H1 (cell line): ENCODE measurements around the gene DNAAF6. TPM values are rescaled to one million over a fixed set of nuclear protein-coding genes. Genes with fewer than 3 reads are reported as not detected.

Experiments used
- CHD2 ChIP-seq: IDR thresholded peaks from 2 replicates; pipeline ENCODE4 v1.6.1; 2012; ENCODE audit warnings: low read length, improper control_type of control experiment
- JUN ChIP-seq: IDR thresholded peaks from 2 replicates; pipeline ENCODE4 v1.6.1; 2011; ENCODE audit warnings: low read depth, mild to moderate bottlenecking, improper control_type of control experiment, low read length
- RBBP5 ChIP-seq: IDR thresholded peaks from 2 replicates; pipeline ENCODE4 v1.7.1; 2012; ENCODE audit warnings: low read depth, mild to moderate bottlenecking, inconsistent platforms, low read length, moderate library complexity, borderline replicate concordance
- TEAD4 ChIP-seq: IDR thresholded peaks from 2 replicates; pipeline ENCODE4 v1.6.1; 2012; ENCODE audit warnings: low read depth, low read length, inconsistent platforms, mixed read lengths
- polyA plus RNA-seq, 7 experiments: library from polyadenylated mRNA; depleted of rRNA in 3 of 7; stranded (reverse) in 5 of 7; unstranded in 2 of 7; fragments of >200 nt in 5 of 7; fragments of 200-250 nt in 2 of 7; gene quantifications; 1 replicate in 5 of 7; 2 replicates in 1 of 7; 4 replicates in 1 of 7; pipeline versions ENCODE4 v1.2.1 to v1.2.3, GENCODE V29; 2011 to 2013; ENCODE audit warnings: missing spikeins in 2 of 7, mixed read lengths in 2 of 7
- total RNA-seq: library from RNA; stranded (reverse); fragmentation: NEBNext Ultra II Directional; extraction: Animal tissue kit (Norgen Biotek cat#: 25700); gene quantifications from 2 replicates; pipeline ENCODE4 v1.2.1, GENCODE V29; 2021
- TF ChIP-seq, protein P1 (sequence below): fragments of 300-600 bp; sonication (generic); IDR thresholded peaks from 2 replicates; pipeline ENCODE4 v1.7.1; 2012; ENCODE audit warnings: low read length, moderate library complexity, mild to moderate bottlenecking, inconsistent platforms; ENCODE audit not compliant: insufficient replicate concordance

The DNAAF6 gene
- total and polyA plus RNA-seq, 2 of the 8 experiments (the other 6 are each of a cell fraction or from before 2014, with no cell fraction given) = not detected

DNA sequence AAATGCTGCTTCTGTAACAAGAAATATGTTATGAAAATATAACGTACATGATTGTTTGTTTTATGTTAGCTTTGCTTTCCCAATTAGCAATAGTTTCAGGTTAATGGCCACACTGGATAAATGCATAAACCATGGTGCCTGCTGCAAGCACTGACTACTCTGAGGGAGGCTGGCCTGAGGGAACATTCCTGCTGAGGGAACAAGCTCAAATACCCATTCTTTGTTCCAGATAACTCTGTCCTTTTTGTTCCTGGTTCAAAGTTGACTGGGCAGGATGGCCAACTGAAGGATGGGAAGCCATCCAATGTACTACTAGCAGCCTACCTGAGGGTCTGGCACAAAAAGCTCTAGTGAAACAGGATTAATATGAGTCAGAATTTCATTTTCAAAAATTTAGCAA, 37.7 kb upstream of the DNAAF6 start (continued):
- TF ChIP-seq, protein P1, sequence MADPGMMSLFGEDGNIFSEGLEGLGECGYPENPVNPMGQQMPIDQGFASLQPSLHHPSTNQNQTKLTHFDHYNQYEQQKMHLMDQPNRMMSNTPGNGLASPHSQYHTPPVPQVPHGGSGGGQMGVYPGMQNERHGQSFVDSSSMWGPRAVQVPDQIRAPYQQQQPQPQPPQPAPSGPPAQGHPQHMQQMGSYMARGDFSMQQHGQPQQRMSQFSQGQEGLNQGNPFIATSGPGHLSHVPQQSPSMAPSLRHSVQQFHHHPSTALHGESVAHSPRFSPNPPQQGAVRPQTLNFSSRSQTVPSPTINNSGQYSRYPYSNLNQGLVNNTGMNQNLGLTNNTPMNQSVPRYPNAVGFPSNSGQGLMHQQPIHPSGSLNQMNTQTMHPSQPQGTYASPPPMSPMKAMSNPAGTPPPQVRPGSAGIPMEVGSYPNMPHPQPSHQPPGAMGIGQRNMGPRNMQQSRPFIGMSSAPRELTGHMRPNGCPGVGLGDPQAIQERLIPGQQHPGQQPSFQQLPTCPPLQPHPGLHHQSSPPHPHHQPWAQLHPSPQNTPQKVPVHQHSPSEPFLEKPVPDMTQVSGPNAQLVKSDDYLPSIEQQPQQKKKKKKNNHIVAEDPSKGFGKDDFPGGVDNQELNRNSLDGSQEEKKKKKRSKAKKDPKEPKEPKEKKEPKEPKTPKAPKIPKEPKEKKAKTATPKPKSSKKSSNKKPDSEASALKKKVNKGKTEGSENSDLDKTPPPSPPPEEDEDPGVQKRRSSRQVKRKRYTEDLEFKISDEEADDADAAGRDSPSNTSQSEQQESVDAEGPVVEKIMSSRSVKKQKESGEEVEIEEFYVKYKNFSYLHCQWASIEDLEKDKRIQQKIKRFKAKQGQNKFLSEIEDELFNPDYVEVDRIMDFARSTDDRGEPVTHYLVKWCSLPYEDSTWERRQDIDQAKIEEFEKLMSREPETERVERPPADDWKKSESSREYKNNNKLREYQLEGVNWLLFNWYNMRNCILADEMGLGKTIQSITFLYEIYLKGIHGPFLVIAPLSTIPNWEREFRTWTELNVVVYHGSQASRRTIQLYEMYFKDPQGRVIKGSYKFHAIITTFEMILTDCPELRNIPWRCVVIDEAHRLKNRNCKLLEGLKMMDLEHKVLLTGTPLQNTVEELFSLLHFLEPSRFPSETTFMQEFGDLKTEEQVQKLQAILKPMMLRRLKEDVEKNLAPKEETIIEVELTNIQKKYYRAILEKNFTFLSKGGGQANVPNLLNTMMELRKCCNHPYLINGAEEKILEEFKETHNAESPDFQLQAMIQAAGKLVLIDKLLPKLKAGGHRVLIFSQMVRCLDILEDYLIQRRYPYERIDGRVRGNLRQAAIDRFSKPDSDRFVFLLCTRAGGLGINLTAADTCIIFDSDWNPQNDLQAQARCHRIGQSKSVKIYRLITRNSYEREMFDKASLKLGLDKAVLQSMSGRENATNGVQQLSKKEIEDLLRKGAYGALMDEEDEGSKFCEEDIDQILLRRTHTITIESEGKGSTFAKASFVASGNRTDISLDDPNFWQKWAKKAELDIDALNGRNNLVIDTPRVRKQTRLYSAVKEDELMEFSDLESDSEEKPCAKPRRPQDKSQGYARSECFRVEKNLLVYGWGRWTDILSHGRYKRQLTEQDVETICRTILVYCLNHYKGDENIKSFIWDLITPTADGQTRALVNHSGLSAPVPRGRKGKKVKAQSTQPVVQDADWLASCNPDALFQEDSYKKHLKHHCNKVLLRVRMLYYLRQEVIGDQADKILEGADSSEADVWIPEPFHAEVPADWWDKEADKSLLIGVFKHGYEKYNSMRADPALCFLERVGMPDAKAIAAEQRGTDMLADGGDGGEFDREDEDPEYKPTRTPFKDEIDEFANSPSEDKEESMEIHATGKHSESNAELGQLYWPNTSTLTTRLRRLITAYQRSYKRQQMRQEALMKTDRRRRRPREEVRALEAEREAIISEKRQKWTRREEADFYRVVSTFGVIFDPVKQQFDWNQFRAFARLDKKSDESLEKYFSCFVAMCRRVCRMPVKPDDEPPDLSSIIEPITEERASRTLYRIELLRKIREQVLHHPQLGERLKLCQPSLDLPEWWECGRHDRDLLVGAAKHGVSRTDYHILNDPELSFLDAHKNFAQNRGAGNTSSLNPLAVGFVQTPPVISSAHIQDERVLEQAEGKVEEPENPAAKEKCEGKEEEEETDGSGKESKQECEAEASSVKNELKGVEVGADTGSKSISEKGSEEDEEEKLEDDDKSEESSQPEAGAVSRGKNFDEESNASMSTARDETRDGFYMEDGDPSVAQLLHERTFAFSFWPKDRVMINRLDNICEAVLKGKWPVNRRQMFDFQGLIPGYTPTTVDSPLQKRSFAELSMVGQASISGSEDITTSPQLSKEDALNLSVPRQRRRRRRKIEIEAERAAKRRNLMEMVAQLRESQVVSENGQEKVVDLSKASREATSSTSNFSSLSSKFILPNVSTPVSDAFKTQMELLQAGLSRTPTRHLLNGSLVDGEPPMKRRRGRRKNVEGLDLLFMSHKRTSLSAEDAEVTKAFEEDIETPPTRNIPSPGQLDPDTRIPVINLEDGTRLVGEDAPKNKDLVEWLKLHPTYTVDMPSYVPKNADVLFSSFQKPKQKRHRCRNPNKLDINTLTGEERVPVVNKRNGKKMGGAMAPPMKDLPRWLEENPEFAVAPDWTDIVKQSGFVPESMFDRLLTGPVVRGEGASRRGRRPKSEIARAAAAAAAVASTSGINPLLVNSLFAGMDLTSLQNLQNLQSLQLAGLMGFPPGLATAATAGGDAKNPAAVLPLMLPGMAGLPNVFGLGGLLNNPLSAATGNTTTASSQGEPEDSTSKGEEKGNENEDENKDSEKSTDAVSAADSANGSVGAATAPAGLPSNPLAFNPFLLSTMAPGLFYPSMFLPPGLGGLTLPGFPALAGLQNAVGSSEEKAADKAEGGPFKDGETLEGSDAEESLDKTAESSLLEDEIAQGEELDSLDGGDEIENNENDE = no peak
- no peak for TF ChIP-seq CHD2
- no peak for TF ChIP-seq TEAD4
- TF ChIP-seq RBBP5 = no peak
- no peak for TF ChIP-seq JUN
